VCaP (cell line): ENCODE measurements around the gene ANKS3.

Experiments used
- H3K27ac ChIP-seq: fragments of 450-650 bp; 2 replicates; pipeline ENCODE4 v1.5.1; 2017
- TF ChIP-seq, protein P1 (sequence below): fragments of 450-650 bp; conservative IDR thresholded peaks from 2 replicates; pipeline ENCODE4 v1.5.1; 2017; ENCODE audit warnings: mild to moderate bottlenecking, moderate library complexity

The ANKS3 gene

GRCh38 chr16:4684058-4684715 lies 49.9 kb downstream of the ANKS3 start:
- no peak overlapping the region for H3K27ac ChIP-seq
- TF ChIP-seq, protein P1, sequence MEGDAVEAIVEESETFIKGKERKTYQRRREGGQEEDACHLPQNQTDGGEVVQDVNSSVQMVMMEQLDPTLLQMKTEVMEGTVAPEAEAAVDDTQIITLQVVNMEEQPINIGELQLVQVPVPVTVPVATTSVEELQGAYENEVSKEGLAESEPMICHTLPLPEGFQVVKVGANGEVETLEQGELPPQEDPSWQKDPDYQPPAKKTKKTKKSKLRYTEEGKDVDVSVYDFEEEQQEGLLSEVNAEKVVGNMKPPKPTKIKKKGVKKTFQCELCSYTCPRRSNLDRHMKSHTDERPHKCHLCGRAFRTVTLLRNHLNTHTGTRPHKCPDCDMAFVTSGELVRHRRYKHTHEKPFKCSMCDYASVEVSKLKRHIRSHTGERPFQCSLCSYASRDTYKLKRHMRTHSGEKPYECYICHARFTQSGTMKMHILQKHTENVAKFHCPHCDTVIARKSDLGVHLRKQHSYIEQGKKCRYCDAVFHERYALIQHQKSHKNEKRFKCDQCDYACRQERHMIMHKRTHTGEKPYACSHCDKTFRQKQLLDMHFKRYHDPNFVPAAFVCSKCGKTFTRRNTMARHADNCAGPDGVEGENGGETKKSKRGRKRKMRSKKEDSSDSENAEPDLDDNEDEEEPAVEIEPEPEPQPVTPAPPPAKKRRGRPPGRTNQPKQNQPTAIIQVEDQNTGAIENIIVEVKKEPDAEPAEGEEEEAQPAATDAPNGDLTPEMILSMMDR = no peak

- no peak overlapping the region for H3K27ac ChIP-seq
- TF ChIP-seq, protein P1 = no peak
These were observed 50.6 kb downstream of the ANKS3 start for GRCh38 chr16:4683255-4684057.

- TF ChIP-seq, protein P1 = 0 out of 2 replicates have a peak, but pooled peaks have one; percentile 20
- no peak overlapping the region for H3K27ac ChIP-seq
These were observed 51.3 kb downstream of the ANKS3 start for GRCh38 chr16:4682616-4683254.

DNA sequence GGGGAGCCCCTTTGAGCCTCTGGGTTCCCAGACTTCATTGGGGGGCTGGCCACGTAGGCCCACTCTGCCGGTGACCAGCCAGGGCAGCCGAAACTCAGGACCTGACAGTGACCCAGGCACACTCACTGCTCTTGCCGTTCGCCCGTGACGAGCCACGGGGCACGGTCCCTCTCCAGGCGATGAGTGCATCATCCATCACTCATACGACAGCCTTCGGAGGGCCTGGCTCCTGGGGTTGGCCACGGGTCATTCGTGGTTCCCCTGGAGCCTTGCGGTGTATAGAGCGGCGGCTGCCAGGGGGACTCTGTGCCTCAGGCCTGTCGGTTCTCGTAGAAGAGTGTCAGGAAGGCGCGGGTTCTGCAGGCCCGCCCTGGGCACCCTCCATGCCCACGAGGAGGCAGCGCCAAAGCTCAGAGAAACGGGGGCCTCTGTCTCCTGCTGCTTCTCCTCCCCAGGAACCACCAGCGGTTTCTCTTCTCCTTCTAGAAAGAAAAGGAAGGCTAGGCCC lies 51.9 kb downstream of the ANKS3 start:
- TF ChIP-seq, protein P1 = no peak
- peak overlapping the region; percentile 96; the same call in 1 of the 2 replicates for H3K27ac ChIP-seq

- TF ChIP-seq, protein P1 = no peak
- peak overlapping the region; percentile 96 for H3K27ac ChIP-seq
These were observed 52.5 kb downstream of the ANKS3 start for GRCh38 chr16:4681471-4682083.

DNA sequence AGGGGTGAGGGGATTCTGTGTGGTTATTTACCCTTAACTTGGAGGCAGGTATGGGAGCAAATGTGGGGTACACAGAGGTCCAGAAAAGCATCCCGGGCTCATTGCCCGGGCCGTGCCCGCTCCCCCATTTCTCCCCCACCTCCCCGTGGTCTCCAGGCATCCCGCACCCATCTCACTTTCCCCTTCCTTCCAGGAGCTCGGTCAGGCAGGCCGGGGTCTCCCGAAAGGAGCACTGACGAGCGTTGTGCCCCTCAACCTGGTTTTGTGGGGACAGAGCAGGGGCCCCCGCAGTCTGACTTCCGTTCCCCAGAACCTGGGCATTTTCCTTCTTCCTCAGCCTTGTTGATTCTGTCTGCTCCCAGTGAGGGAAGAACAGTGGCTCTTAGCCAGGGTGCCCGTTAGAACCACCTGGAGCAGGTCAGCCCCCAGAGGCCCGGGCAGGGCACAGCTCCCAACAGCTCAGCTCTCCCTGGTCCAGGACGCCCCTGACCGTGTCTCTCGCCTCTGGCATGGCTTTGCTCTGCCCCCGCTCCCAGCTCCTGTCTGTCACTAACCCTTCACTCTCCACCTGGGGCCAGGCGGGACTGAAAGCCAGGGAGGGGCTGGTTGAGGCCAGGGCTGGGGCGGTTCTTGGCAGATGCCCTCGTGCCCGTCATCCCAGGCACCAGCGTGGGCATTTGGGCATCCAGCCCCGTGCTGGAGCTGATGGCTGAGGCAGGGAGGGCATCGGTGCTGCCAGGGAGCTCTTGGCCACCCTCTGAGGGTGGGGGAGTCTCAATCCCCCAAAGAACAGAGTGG lies 53.2 kb downstream of the ANKS3 start:
- peak overlapping the region; percentile 96 for H3K27ac ChIP-seq
- TF ChIP-seq, protein P1 = no peak
